ENCODE results near the gene AVPR1A.
"Not testable (repeated sequence)": the region's sequence is repeated elsewhere in the genome, so short reads cannot be mapped to it uniquely, and the experiment has no call there.

AVPR1A gene

GRCh38 chr12:63150713-63151622 is at the start of gene AVPR1A:
AVPR1A (minus strand) TSS chr12:63151201; CDS start chr12:63150836, 365 bp downstream.
- DNase-seq (ENCODE audit: low read depth), result no peak

- DNase-seq (ENCODE audit: low read depth), result no peak
Observed at GRCh38 chr12:63196168-63196567, 45.2 kb upstream of the AVPR1A start.

GRCh38 chr12:63179224-63179623 is 28.2 kb upstream of the AVPR1A start:
- no peak for DNase-seq (ENCODE audit: low read depth)

- no peak for DNase-seq (ENCODE audit: low read depth)
Observed at GRCh38 chr12:63170321-63170720, 19.3 kb upstream of the AVPR1A start.

GRCh38 chr12:63167741-63168140 is 16.7 kb upstream of the AVPR1A start:
- not testable (repeated sequence) for DNase-seq (ENCODE audit: low read depth)

GRCh38 chr12:63164911-63165310 is 13.9 kb upstream of the AVPR1A start:
- no peak for DNase-seq (ENCODE audit: low read depth)

GRCh38 chr12:63163541-63163940 is 12.5 kb upstream of the AVPR1A start:
- DNase-seq (ENCODE audit: low read depth), result no peak

GRCh38 chr12:63155375-63155774 is 4.4 kb upstream of the AVPR1A start:
- DNase-seq (ENCODE audit: low read depth), result no peak

GRCh38 chr12:63154560-63154959 is 3.6 kb upstream of the AVPR1A start:
- DNase-seq (ENCODE audit: low read depth), result no peak

- no peak for DNase-seq (ENCODE audit: low read depth)
Observed at GRCh38 chr12:63152321-63152700, 1.3 kb upstream of the AVPR1A start.

- no peak for DNase-seq (ENCODE audit: low read depth)
Observed at GRCh38 chr12:63151623-63152320, 771 bp upstream of the AVPR1A start.

- no peak for DNase-seq (ENCODE audit: low read depth)
Observed at GRCh38 chr12:63149909-63150712, 890 bp downstream of the AVPR1A start.

GRCh38 chr12:63144556-63144955 is 6.4 kb downstream of the AVPR1A start:
- DNase-seq (ENCODE audit: low read depth), result no peak

- no peak for DNase-seq (ENCODE audit: low read depth)
Observed at GRCh38 chr12:63138488-63138887, 12.5 kb downstream of the AVPR1A start.

GRCh38 chr12:63133981-63134380 is 17.0 kb downstream of the AVPR1A start:
- no peak for DNase-seq (ENCODE audit: low read depth)

GRCh38 chr12:63132201-63132600 is 18.8 kb downstream of the AVPR1A start:
- no peak for DNase-seq (ENCODE audit: low read depth)

GRCh38 chr12:63129927-63130326 is 21.1 kb downstream of the AVPR1A start:
- DNase-seq (ENCODE audit: low read depth), result no peak

GRCh38 chr12:63124778-63125177 is 26.2 kb downstream of the AVPR1A start:
- DNase-seq (ENCODE audit: low read depth), result peak; percentile 14

- no peak for DNase-seq (ENCODE audit: low read depth)
Observed at GRCh38 chr12:63103494-63104131, 47.4 kb downstream of the AVPR1A start.

- DNase-seq (ENCODE audit: low read depth), result no peak
Observed at GRCh38 chr12:63101920-63102319, 49.1 kb downstream of the AVPR1A start.

GRCh38 chr12:63098851-63099250 is 52.1 kb downstream of the AVPR1A start:
- DNase-seq (ENCODE audit: low read depth), result no peak

Measured in HS-5 (cell line).